H1 (cell line): ENCODE results near the gene AP1S1. TPM values are rescaled to one million over a fixed set of nuclear protein-coding genes. Genes with fewer than 3 reads are reported as not detected.
"Not testable (repeated sequence)": the region's sequence is repeated elsewhere in the genome, so short reads cannot be mapped to it uniquely, and the experiment has no call there.

ENCODE experiments used
- CTCF ChIA-PET: fragments of 300-600 bp; sonication (Branson Sonifier 250); formaldehyde crosslinking; loops from one replicate; lab custom pipeline; 2021; ENCODE audit not compliant: partially characterized antibody; lab: Charles Lee
- POLR2A ChIA-PET: fragments of 300-600 bp; sonication (Branson Sonifier 250); formaldehyde crosslinking; loops from one replicate; lab custom pipeline; 2021; ENCODE audit warnings: inconsistent platforms; ENCODE audit not compliant: partially characterized antibody; lab: Charles Lee
- DNase-seq, 2 experiments: peaks; one replicate each; pipeline versions ENCODE4 v3.0.0 to v3.0.0-alpha.2; 2010 to 2022; ENCODE audit warnings: low spot score in 2 of 2, low read depth in 1 of 2, mixed read lengths in 1 of 2
- FAIRE-seq: peaks from 2 replicates; lab custom pipeline; 2011; peaks lifted over from hg19 to GRCh38; lab: Jason Lieb, UNC
- H2AFZ ChIP-seq: 2 replicates; pipeline ENCODE4 v1.8.1; 2012; ENCODE audit warnings: low read length, inconsistent platforms
- H2AK5ac ChIP-seq: 2 replicates; pipeline ENCODE4 v1.6.1; 2013; ENCODE audit warnings: low read depth, low read length
- H2BK120ac ChIP-seq: replicated peaks from 2 replicates; pipeline ENCODE3; 2013; ENCODE audit warnings: low read depth, low read length, inconsistent platforms
- H2BK12ac ChIP-seq: 2 replicates; pipeline ENCODE4 v1.6.1; 2013; ENCODE audit warnings: low read depth, low read length
- H2BK15ac ChIP-seq: 2 replicates; pipeline ENCODE4 v1.6.1; 2013; ENCODE audit warnings: low read length
- H2BK20ac ChIP-seq: 2 replicates; pipeline ENCODE4 v1.6.1; 2013; ENCODE audit warnings: low read length
- H2BK5ac ChIP-seq: 2 replicates; pipeline ENCODE4 v1.6.1; 2013; ENCODE audit warnings: low read depth, low read length
- H3K14ac ChIP-seq: 2 replicates; pipeline ENCODE4 v1.6.1; 2013; ENCODE audit warnings: inconsistent platforms; ENCODE audit not compliant: insufficient read length
- H3K18ac ChIP-seq: 2 replicates; pipeline ENCODE4 v1.6.1; 2013; ENCODE audit warnings: low read length; ENCODE audit errors: extremely low read depth
- H3K23ac ChIP-seq: 2 replicates; pipeline ENCODE4 v1.6.1; 2013; ENCODE audit warnings: inconsistent platforms; ENCODE audit not compliant: insufficient read length
- H3K23me2 ChIP-seq: 2 replicates; pipeline ENCODE4 v1.6.1; 2013; ENCODE audit warnings: low read depth, low read length
- H3K27ac ChIP-seq: 2 replicates; pipeline ENCODE4 v1.6.1; 2011; ENCODE audit warnings: low read depth, low read length, inconsistent platforms
- H3K27me3 ChIP-seq, 4 experiments: replicated peaks in 1 of 4; 1 replicate in 1 of 4; 2 replicates in 3 of 4; pipeline versions ENCODE4 v1.6.1 to v1.8.1; 2011 to 2013; ENCODE audit warnings: low read length in 3 of 4, mild to moderate bottlenecking in 3 of 4, inconsistent platforms in 2 of 4, mixed read lengths in 2 of 4, moderate library complexity in 1 of 4; ENCODE audit not compliant: control insufficient read depth in 3 of 4, insufficient read depth in 3 of 4; ENCODE audit errors: extremely low read depth in 1 of 4
- H3K36me3 ChIP-seq, 4 experiments: 2 replicates each; pipeline versions ENCODE4 v1.6.1 to v1.8.1; 2011 to 2013; ENCODE audit warnings: mild to moderate bottlenecking in 4 of 4, low read length in 3 of 4, moderate library complexity in 2 of 4, control low read depth in 1 of 4, inconsistent platforms in 1 of 4; ENCODE audit not compliant: insufficient read depth in 4 of 4, control insufficient read depth in 2 of 4
- H3K4ac ChIP-seq: replicated peaks from 2 replicates; pipeline ENCODE3; 2013; ENCODE audit warnings: low read length, low read depth, mixed read lengths, inconsistent platforms; ENCODE audit not compliant: insufficient read length
- H3K4me1 ChIP-seq, 4 experiments: replicated peaks in 1 of 4; 1 replicate in 1 of 4; 2 replicates in 3 of 4; pipeline versions ENCODE4 v1.6.1 to v1.8.1; 2011 to 2013; ENCODE audit warnings: low read length in 3 of 4, inconsistent platforms in 2 of 4, mixed read lengths in 1 of 4; ENCODE audit not compliant: insufficient read depth in 4 of 4, control insufficient read depth in 3 of 4
- H3K4me2 ChIP-seq, 2 experiments: 2 replicates each; pipeline versions ENCODE4 v1.6.1 to v1.8.1; 2011 to 2013; ENCODE audit warnings: low read depth in 2 of 2, low read length in 2 of 2, control low read depth in 1 of 2, inconsistent platforms in 1 of 2, mild to moderate bottlenecking in 1 of 2; ENCODE audit not compliant: insufficient read depth in 1 of 2
- H3K4me3 ChIP-seq, 4 experiments: fragments of 200-600, 300-600 bp in 1 of 4; sonication (generic), shearing (Covaris generic), sonication (Bioruptor Twin) in 1 of 4; 2 replicates each; pipeline versions ENCODE4 v1.5.1 to v1.8.1; 2011 to 2016; ENCODE audit warnings: low read length in 4 of 4, low read depth in 3 of 4, control low read depth in 2 of 4, inconsistent platforms in 2 of 4, mild to moderate bottlenecking in 2 of 4, mixed read lengths in 1 of 4, moderate library complexity in 1 of 4; ENCODE audit not compliant: insufficient read depth in 2 of 4; ENCODE audit errors: extremely low read depth in 1 of 4
- H3K56ac ChIP-seq: replicated peaks from 2 replicates; pipeline ENCODE3; 2013; ENCODE audit warnings: low read depth, mild to moderate bottlenecking, mixed read lengths, low read length, inconsistent platforms; ENCODE audit not compliant: insufficient read length
- H3K79me1 ChIP-seq: 2 replicates; pipeline ENCODE4 v1.6.1; 2013; ENCODE audit warnings: low read depth, low read length, control low read depth
- H3K79me2 ChIP-seq, 2 experiments: 2 replicates each; pipeline versions ENCODE4 v1.6.1 to v1.8.1; 2012 to 2013; ENCODE audit warnings: low read length in 2 of 2, mild to moderate bottlenecking in 2 of 2, inconsistent platforms in 1 of 2; ENCODE audit not compliant: insufficient read depth in 2 of 2, control insufficient read depth in 1 of 2
- H3K9ac ChIP-seq, 4 experiments: replicated peaks in 1 of 4; 1 replicate in 1 of 4; 2 replicates in 3 of 4; pipeline versions ENCODE4 v1.6.1 to v1.8.1; 2011 to 2013; ENCODE audit warnings: low read depth in 3 of 4, low read length in 3 of 4, control low read depth in 2 of 4, mild to moderate bottlenecking in 2 of 4, moderate library complexity in 2 of 4, inconsistent platforms in 1 of 4; ENCODE audit errors: extremely low read depth in 1 of 4
- H3K9me3 ChIP-seq, 2 experiments: 2 replicates each; pipeline versions ENCODE4 v1.6.1 to v1.8.1; 2012 to 2013; ENCODE audit warnings: mild to moderate bottlenecking in 2 of 2, moderate library complexity in 2 of 2, control low read depth in 1 of 2, inconsistent platforms in 1 of 2, low read depth in 1 of 2, low read length in 1 of 2, mixed read lengths in 1 of 2; ENCODE audit not compliant: insufficient read depth in 2 of 2
- H4K20me1 ChIP-seq, 2 experiments: replicated peaks in 1 of 2; 2 replicates each; pipeline versions ENCODE3 to v1.8.1; 2011 to 2013; ENCODE audit warnings: inconsistent platforms in 2 of 2, low read length in 2 of 2, mild to moderate bottlenecking in 1 of 2; ENCODE audit not compliant: insufficient read depth in 2 of 2, control insufficient read depth in 1 of 2
- H4K5ac ChIP-seq: 2 replicates; pipeline ENCODE4 v1.6.1; 2013; ENCODE audit warnings: low read length, low read depth, mixed read lengths, inconsistent platforms; ENCODE audit not compliant: insufficient read length
- H4K8ac ChIP-seq: 2 replicates; pipeline ENCODE4 v1.8.0; 2013; ENCODE audit warnings: mild to moderate bottlenecking, moderate library complexity, low read length, inconsistent platforms; ENCODE audit not compliant: insufficient read depth; ENCODE audit errors: extremely low read depth
- H4K91ac ChIP-seq: replicated peaks from 2 replicates; pipeline ENCODE3; 2013; ENCODE audit warnings: low read length, mixed read lengths, inconsistent platforms; ENCODE audit not compliant: insufficient read length
- KDM1A ChIP-seq: fragments of 200-600, 300-600 bp; sonication (generic); IDR thresholded peaks from 2 replicates; pipeline ENCODE4 v1.7.1; 2016; ENCODE audit warnings: mild to moderate bottlenecking, low read length, borderline replicate concordance
- WGBS, 2 experiments: shearing (Covaris generic) in 1 of 2; methylation state at CpG; one replicate each; pipeline versions ENCODE4 v1.1.6 to v1.1.7; 2013 to 2015; ENCODE audit warnings: low lambda C conversion rate in 2 of 2, mixed read lengths in 2 of 2, inconsistent platforms in 1 of 2, low coverage in 1 of 2, missing lambda C conversion rate in 1 of 2; ENCODE audit not compliant: insufficient replicate concordance in 2 of 2, insufficient coverage in 1 of 2, insufficient read length in 1 of 2; ENCODE audit errors: extremely low coverage in 1 of 2, missing lambda C conversion rate in 1 of 2; 5-methylcytosine and 5-hydroxymethylcytosine counted together
- polyA plus RNA-seq, 7 experiments: library from polyadenylated mRNA; depleted of rRNA in 3 of 7; stranded (reverse) in 5 of 7; unstranded in 2 of 7; fragments of >200 nt in 5 of 7; fragments of 200-250 nt in 2 of 7; gene quantifications; 1 replicate in 5 of 7; 2 replicates in 1 of 7; 4 replicates in 1 of 7; pipeline versions ENCODE4 v1.2.1 to v1.2.3, GENCODE V29; 2011 to 2013; ENCODE audit warnings: missing spikeins in 2 of 7, mixed read lengths in 2 of 7
- total RNA-seq: library from RNA; stranded (reverse); fragmentation: NEBNext Ultra II Directional; extraction: Animal tissue kit (Norgen Biotek cat#: 25700); gene quantifications from 2 replicates; pipeline ENCODE4 v1.2.1, GENCODE V29; 2021

AP1S1 gene
- total and polyA plus RNA-seq, 2 of the 8 experiments (the other 6 are each of a cell fraction or from before 2014, with no cell fraction given) = 56.1 to 59.3 TPM

DNA sequence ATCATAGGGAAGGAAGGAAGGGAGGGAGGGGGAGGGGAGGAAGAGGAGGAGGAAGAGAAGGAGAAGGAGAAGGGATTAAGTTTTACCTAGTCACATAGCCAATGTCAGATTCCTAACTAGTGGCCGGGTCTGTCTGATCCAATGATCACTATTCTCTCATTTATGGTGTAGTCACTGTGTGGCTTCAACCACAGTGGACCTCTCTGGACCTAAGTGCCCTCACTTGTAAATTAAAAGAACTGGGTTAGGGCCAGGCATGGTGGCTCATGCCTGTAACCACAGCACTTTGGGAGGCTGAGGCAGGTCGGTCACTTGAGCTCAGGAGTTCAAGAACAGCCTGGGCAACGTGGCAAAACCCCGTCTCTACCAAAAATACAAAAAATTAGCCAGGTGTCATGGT, 34.0 kb upstream of the AP1S1 start (continued):
- no peak for TF ChIP-seq KDM1A

DNA sequence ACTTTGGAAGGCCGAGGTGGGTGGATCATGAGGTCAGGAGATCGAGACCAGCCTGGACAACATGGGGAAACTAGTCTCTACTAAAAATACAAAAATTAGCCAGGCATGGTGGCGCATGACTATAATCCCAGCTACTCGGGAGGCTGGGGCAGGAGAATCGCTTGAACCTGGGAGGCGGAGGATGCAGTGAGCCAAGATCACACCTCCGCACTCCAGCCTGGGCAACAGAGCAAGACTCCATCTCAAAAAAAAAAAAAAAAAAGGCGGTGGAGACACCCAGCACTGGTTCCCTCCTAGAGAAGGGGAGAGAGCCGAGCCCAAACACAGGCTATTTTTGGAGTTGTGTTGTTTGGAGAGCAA, 32.7 kb upstream of the AP1S1 start:
- peak overlapping the region; percentile 4; the same call in 1 of the 2 replicates for H3K18ac ChIP-seq
- DNase-seq, H2BK20ac ChIP-seq, FAIRE-seq, H4K20me1 ChIP-seq, H3K4me2 ChIP-seq, H4K5ac ChIP-seq, H3K23ac ChIP-seq, H2AK5ac ChIP-seq, H3K36me3 ChIP-seq, H3K9ac ChIP-seq, H3K14ac ChIP-seq, H3K56ac ChIP-seq, H3K79me1 ChIP-seq, H2BK15ac ChIP-seq, H2BK120ac ChIP-seq, H3K4ac ChIP-seq, H3K23me2 ChIP-seq, H3K9me3 ChIP-seq, H3K79me2 ChIP-seq, H3K27me3 ChIP-seq: not testable (repeated sequence)
- H2BK5ac ChIP-seq = peak overlapping the region; percentile 88; the same call in 1 of the 2 replicates
- H3K4me3 ChIP-seq = 0 out of 8 replicates have a peak overlapping the region, but pooled peaks of 1 of the 4 experiments have one; percentile 10
- POLR2A ChIA-PET = interaction anchor here (0.7 to 2.1 kb wide), 6 partner anchors 12 to 123 kb away, joined by 3 to 8 read pairs (median 4); partner anchors contain the start of genes FIS1 and TRIM56
- CTCF ChIA-PET = interaction anchor here (0.7 to 8.3 kb wide), 2 partner anchors 16 to 102 kb away, joined by 3 to 80 read pairs; partner anchors contain the start of gene MUC17
- H3K4me1 ChIP-seq = peaks cover 4 to 14% (median 8%) of the 10 kb centered on the region in 4 experiments
- 0 out of 2 replicates have a peak overlapping the region, but pooled peaks have one; percentile 39 for H4K8ac ChIP-seq
- peak overlapping the region; percentile 68 for H4K91ac ChIP-seq
- WGBS, 2 experiments = 93% methylated on average over 7 of the region's 9 CpGs; no CpG with 5 or more reads in 1 of the 2 experiments
- peak overlapping the region; percentile 90; the same call in 1 of the 2 replicates for H2BK12ac ChIP-seq
- 0 out of 2 replicates have a peak overlapping the region, but pooled peaks have one; percentile 22 for H3K27ac ChIP-seq
- H2AFZ ChIP-seq = 0 out of 2 replicates have a peak overlapping the region, but pooled peaks have one; percentile 80
